ENCODE data around the gene MAN1A2. TPM values are rescaled to one million over a fixed set of nuclear protein-coding genes. Genes with fewer than 3 reads are reported as not detected.

MAN1A2 gene
- 39.4 and 44.7 TPM in 2 replicates for total RNA-seq
- long read RNA-seq, full-length matches to known transcripts: 9 of 31 reads
- long read RNA-seq, partial matches to known transcripts: 14 of 31 reads
- long read RNA-seq, other reads (novel, unspliced or antisense): 8 of 31 reads

DNA sequence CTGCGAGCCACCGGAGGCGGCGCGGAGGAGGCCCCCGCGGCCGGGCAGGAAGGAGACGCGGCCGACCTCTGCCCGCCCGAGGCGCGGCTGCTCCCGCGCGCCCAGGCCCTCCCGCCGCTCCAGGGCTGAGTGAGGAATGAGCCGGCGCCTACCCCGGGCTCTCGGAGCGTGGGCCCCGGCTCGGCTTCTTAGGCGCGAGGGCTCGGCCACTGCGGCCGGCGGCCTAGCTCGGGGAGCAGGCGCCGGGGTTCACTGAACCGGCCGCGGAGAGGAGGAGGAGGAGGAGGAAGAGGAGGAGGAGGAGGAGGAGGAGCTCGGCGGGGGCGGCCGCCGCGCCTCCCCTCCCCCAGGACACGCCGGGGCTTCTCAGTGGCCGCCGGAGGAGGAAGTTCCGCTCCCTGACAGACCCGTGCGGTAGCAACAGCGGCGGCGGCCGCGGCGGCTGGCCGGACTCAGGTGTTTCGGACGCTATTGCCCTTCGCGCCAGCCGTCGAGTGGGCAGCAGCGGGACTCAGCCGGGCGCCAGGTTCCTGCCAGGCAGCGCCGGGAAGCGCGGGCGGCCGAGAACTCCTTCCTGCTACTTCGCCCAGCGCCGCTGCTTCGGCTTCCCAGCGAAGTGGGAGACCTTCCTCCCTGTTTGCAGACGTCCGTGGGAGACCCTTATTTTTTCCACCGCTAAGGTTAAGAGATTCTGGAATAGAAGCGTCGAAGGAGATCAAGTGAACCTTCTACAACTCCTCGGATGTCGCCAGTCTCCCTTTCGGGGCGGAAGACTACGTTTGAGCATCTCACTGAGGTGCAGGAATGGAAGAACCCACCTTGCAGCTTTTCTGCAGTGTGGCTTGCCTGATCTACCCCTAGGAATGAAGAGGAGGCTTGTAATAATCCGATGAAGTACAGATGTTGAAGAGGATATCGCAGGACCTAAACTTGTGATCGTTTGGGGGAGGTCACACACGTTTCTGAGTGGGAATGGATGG, at the start of gene MAN1A2:
TSS of gene MAN1A2 (plus strand) at position 404 of the 980 bp plus-strand sequence. CDS start 735 bp downstream, outside the sequence.
- peak within 1 kb of the TSS; percentile 100 for H3K27ac Mint-ChIP-seq (ENCODE audit: unreplicated experiment)
- H3K27me3 Mint-ChIP-seq (ENCODE audit: low read depth): peaks cover 2% of the 10 kb centered on the region
- H3K4me3 Mint-ChIP-seq: peak within 1 kb of the TSS; percentile 99
- TF ChIP-seq, protein P1, sequence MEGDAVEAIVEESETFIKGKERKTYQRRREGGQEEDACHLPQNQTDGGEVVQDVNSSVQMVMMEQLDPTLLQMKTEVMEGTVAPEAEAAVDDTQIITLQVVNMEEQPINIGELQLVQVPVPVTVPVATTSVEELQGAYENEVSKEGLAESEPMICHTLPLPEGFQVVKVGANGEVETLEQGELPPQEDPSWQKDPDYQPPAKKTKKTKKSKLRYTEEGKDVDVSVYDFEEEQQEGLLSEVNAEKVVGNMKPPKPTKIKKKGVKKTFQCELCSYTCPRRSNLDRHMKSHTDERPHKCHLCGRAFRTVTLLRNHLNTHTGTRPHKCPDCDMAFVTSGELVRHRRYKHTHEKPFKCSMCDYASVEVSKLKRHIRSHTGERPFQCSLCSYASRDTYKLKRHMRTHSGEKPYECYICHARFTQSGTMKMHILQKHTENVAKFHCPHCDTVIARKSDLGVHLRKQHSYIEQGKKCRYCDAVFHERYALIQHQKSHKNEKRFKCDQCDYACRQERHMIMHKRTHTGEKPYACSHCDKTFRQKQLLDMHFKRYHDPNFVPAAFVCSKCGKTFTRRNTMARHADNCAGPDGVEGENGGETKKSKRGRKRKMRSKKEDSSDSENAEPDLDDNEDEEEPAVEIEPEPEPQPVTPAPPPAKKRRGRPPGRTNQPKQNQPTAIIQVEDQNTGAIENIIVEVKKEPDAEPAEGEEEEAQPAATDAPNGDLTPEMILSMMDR (conservative IDR thresholded peaks at IDR 0.05): no peak
- H3K36me3 Mint-ChIP-seq (ENCODE audit: low read depth): no peaks in the 10 kb centered on the region
- peak; percentile 61 for DNase-seq (ENCODE audit: low read depth, low spot score)
- peaks cover 59% of the 10 kb centered on the region for H3K4me1 Mint-ChIP-seq
- no peaks in the 10 kb centered on the region for H3K9me3 Mint-ChIP-seq

DNA sequence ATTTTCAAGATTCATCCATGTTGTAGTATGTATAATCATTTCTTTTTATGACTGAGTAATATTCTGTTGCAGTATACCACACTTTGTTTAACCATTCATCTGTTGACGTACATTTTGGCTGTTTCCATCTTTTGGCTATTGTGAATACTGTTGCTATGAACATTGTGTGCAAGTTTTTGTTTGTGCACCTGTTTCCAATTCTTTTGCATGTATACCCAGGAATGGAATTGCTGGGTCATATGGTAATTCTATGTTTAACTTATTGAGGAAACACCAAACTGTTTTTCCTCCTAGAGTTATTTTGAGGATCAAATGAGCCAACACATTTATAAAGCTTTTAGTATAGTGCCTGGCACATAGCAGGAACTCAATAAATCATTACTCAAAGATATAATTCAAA, 49.2 kb upstream of the MAN1A2 start:
- H3K4me3 Mint-ChIP-seq: no peak overlapping the region
- TF ChIP-seq, protein P1 (conservative IDR thresholded peaks at IDR 0.05): no peak
- no peak for DNase-seq (ENCODE audit: low read depth, low spot score)
- no peaks in the 10 kb centered on the region for H3K4me1 Mint-ChIP-seq
- H3K27me3 Mint-ChIP-seq (ENCODE audit: low read depth): peaks cover 7% of the 10 kb centered on the region
- H3K27ac Mint-ChIP-seq (ENCODE audit: unreplicated experiment): no peak overlapping the region
- peaks cover 8% of the 10 kb centered on the region for H3K9me3 Mint-ChIP-seq
- no peaks in the 10 kb centered on the region for H3K36me3 Mint-ChIP-seq (ENCODE audit: low read depth)

DNA sequence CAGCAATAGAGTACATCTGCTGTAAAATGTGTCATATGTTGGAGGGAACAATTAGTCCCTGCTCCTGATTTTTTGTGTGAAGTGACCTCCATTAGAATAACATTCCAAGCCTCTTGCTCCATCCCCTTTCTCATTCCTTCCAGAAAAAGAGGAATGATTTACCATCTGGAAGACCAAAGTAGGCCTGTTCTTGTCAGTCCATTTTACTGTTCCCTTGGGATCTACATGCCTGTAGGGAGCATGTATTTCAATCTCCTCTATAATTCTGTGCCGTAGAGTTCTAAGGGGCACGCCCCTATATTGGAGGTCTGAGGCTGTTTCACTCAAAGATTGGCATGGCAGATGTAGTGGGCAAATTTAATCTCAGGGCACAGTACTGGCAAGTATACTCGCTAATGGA, 48.8 kb upstream of the MAN1A2 start:
- Mint-ChIP-seq H3K4me1 (no peaks in the 10 kb centered on the region), H3K9me3 (peaks cover 8% of the 10 kb centered on the region), H3K36me3 (ENCODE audit: low read depth) (no peaks in the 10 kb centered on the region), H3K27me3 (ENCODE audit: low read depth) (peaks cover 9% of the 10 kb centered on the region), H3K27ac (ENCODE audit: unreplicated experiment) (no peak overlapping the region), H3K4me3 (no peak overlapping the region)
- TF ChIP-seq, protein P1 (conservative IDR thresholded peaks at IDR 0.05): no peak
- DNase-seq (ENCODE audit: low read depth, low spot score): no peak

DNA sequence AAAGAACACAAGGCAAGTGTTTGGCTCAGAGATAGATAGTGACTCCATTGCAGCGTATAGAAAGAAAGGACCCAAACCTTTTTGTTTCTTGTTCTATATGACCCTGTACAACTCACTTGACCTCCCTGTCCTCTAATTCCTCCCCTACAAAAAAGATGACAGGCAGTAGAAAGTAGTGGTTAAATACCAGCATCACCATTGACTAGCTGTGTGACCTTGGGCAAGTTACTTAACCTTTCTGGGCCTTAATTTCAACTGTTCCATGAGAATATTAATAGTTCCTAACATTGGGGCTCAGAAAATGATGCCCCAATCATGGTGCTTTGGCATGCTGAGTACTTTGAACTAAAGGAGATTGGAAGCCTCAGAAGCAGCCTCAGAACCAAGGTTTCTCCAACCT, 46.7 kb upstream of the MAN1A2 start:
- Mint-ChIP-seq H3K9me3 (peaks cover 5% of the 10 kb centered on the region), H3K27ac (ENCODE audit: unreplicated experiment) (no peak overlapping the region), H3K4me1 (no peaks in the 10 kb centered on the region), H3K36me3 (ENCODE audit: low read depth) (no peaks in the 10 kb centered on the region), H3K27me3 (ENCODE audit: low read depth) (peaks cover 16% of the 10 kb centered on the region), H3K4me3 (no peak overlapping the region)
- DNase-seq (ENCODE audit: low read depth, low spot score): no peak
- TF ChIP-seq, protein P1 (conservative IDR thresholded peaks at IDR 0.05): no peak

DNA sequence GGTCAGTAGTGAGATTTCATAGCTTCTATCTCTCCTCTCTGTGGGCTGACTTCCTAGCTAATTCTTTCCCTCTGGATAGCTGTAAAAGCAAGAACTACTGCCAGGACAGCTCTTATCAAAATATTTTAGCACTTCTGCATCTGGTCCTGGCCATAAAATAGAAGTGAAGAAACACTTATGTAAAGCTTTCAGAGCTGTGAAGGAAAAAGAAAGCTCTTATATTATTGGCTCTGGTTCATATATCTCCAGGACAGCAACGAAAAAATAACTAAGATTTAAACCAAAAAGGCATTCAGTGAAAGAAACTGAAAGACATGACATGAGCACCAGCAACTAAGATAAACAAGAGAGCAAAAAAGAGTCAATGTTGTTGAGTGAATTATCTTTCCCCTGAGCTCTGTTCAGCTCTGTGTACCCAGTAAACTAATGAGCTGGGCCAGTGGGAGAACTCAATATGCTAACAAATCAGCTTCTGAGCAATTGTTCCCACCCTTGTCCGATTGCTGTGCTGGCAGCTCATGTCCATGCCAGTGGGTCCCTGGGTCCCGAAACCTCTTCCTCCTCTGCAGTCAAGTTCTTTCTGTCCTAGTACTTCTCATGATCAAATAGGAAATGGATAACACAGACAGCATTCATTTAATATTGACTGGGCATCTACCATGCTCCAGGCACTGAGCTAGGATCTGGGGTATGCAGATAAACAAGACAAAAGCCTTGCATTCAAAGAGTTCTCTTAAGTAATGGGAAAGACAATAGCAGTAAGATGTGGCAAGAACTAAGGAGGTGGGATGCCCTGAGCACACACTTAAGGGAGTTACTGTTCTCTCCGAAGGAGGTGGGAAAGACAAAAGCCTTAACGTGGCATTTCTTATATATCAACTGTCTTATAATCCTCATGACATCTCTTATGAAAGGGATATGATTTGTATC, 45.3 kb upstream of the MAN1A2 start:
- Mint-ChIP-seq H3K4me1 (no peaks in the 10 kb centered on the region), H3K4me3 (no peak overlapping the region), H3K27me3 (ENCODE audit: low read depth) (peaks cover 16% of the 10 kb centered on the region), H3K27ac (ENCODE audit: unreplicated experiment) (no peak overlapping the region), H3K36me3 (ENCODE audit: low read depth) (no peaks in the 10 kb centered on the region), H3K9me3 (peaks cover 5% of the 10 kb centered on the region)
- no peak for DNase-seq (ENCODE audit: low read depth, low spot score)
- TF ChIP-seq, protein P1 (conservative IDR thresholded peaks at IDR 0.05): no peak

Data from neural crest cell (in vitro differentiated cells).